Measurements from ENCODE around the gene RNF217.

- TF ChIP-seq SP1 (IDR thresholded peaks at IDR 0.05; ENCODE audit: low read depth, low read length) (no peak), RFX5 (IDR thresholded peaks at IDR 0.05; ENCODE audit: borderline replicate concordance, low read depth, low read length) (no peak), ATF2 (IDR thresholded peaks at IDR 0.05; ENCODE audit: low read length) (no peak), CHD2 (IDR thresholded peaks at IDR 0.05; ENCODE audit: low read length) (no peak), CTCF (IDR thresholded peaks at IDR 0.05; ENCODE audit: control extremely low read depth in 1 of 3, insufficient read depth in 1 of 3, low read depth in 1 of 3, low read length in 3 of 3) (no peak), GABPA (IDR thresholded peaks at IDR 0.05; ENCODE audit: borderline replicate concordance, insufficient read depth, low read length) (no peak), POLR2A (IDR thresholded peaks at IDR 0.05; ENCODE audit: control extremely low read depth in 1 of 2, low read depth in 2 of 2, low read length in 2 of 2) (no peak), TCF12 (IDR thresholded peaks at IDR 0.05; ENCODE audit: low read depth, low read length) (no peak), USF2 (IDR thresholded peaks at IDR 0.05; ENCODE audit: low read length) (no peak), EGR1 (IDR thresholded peaks at IDR 0.05; ENCODE audit: borderline replicate concordance, low read depth, low read length) (no peak), RBBP5 (IDR thresholded peaks at IDR 0.05; ENCODE audit: borderline replicate concordance, low read depth, low read length) (no peak)
- TF ChIP-seq, protein P1, sequence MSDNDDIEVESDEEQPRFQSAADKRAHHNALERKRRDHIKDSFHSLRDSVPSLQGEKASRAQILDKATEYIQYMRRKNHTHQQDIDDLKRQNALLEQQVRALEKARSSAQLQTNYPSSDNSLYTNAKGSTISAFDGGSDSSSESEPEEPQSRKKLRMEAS (IDR thresholded peaks at IDR 0.05): no peak
Measured at GRCh38 chr6:125013938-125014660, 51.9 kb downstream of the RNF217 start.

All from H1 (cell line).